ENCODE data around the gene CLCN7.
A peak's percentile ranks its signal among the peaks of the same experiment; 100 is the strongest.

GRCh38 chr16:1414532-1415260, 60.1 kb downstream of the CLCN7 start, which contains the start of gene UNKL:
- TF ChIP-seq EZH2 (IDR thresholded peaks at IDR 0.05; ENCODE audit: borderline replicate concordance, low read depth, low read length, severe bottlenecking) (no peak), POLR2A (IDR thresholded peaks at IDR 0.05; ENCODE audit: low read depth, low read length) (peak; percentile 42), CTCF (IDR thresholded peaks at IDR 0.05; ENCODE audit: extremely low read depth in 1 of 2, insufficient read depth in 1 of 2, low read depth in 1 of 2, low read length in 2 of 2) (no peak)
